Stimulated activated CD8-positive, alpha-beta memory T cell treated with anti-CD3 and anti-CD28 coated beads, Interleukin-7, amount 100 ng/mL, for 4 hours (primary cell): ENCODE results near the gene ALAS2.
"Not testable (repeated sequence)": the region's sequence is repeated elsewhere in the genome, so short reads cannot be mapped to it uniquely, and the experiment has no call there.

ENCODE experiments used
- DNase-seq, 2 donors: peaks; one replicate each; pipeline ENCODE4 v3.0.0-alpha.2; 2020; ENCODE audit warnings: low read depth in 2 of 2

ALAS2 gene

GRCh38 chrX:55005256-55005655, 25.5 kb downstream of the ALAS2 start:
- no peak for DNase-seq

DNA sequence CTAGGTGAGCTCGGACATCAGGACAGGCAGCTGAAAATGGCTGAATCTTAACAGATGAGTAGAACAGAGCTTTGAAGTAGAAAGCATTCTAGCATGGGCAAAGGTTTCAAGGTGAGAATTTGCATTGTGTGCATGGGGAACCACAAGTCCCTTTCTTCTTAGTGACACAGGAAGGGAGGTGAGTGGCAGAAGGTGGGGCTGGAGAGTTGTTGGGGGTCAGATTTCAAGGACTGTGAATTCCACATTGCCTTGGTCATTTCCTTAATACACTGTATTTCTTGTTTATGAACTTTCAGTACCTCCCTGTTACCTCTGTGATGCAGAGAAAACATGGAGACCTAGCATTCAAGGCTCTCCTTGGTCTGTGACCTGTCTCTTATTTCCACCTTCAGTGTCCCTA, 26.5 kb downstream of the ALAS2 start:
- DNase-seq = no peak

DNA sequence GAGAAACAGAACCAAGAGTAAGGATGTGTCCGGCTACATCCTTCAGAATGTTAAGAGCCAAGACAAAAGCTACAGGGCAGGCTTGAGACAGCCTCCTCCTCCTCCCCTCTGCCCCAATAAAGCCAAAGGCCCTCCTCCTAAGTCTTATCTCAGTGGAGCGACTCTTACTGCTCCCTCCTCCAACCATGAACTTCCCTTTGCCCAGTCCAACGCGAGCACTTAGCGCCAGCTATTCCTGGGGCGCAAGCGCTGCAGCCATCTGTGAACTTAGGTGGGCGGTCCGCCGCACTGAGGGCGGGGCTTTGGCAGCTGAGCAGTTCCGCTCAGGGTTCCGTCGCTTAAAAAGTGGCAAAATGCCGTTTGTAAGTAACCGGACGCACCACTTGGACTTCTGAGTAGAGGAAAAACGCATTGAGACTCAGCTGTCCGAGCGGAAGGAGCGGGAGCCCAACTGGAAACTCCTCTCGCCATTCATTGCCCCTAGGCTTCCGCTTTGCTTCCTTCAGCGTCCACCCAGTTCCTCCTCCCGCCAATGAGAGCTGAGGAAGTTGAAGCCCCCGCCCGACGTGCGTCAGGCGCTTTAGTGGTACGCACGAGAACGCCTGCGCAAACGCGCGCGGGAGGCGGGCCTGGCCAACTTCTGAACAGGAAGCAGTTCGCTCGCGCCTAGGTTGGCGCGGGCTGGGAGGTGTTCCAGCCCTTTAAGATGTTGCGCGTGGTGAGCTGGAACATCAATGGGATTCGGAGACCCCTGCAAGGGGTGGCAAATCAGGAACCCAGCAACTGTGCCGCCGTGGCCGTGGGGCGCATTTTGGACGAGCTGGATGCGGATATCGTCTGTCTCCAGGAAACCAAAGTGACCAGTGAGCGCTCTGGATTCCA, 30.8 kb downstream of the ALAS2 start, which contains the start of gene APEX2:
TSS of gene APEX2 (plus strand) at position 647 of the 882 bp plus-strand sequence. CDS start at position 707, 60 bp downstream.
- DNase-seq = peak; percentile 77 to 87

DNA sequence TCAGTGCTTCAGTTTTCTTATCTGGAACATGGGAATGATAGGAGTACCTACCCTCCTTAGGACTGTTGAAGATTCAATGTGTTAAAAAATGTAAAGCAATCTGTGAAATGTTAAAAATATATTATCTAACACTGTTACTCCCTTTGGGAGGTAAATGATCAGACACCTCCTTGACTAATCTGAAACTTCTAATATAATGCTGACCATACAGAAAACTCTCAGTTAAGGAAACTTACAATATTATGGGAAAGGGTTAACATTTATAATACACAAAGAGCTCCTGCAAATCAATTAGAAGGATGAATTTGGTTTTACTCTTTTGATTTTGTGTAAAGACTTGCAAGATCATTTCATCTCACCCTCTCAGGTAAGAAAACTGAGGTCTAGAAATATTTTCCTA, 35.2 kb downstream of the ALAS2 start:
- no peak for DNase-seq

DNA sequence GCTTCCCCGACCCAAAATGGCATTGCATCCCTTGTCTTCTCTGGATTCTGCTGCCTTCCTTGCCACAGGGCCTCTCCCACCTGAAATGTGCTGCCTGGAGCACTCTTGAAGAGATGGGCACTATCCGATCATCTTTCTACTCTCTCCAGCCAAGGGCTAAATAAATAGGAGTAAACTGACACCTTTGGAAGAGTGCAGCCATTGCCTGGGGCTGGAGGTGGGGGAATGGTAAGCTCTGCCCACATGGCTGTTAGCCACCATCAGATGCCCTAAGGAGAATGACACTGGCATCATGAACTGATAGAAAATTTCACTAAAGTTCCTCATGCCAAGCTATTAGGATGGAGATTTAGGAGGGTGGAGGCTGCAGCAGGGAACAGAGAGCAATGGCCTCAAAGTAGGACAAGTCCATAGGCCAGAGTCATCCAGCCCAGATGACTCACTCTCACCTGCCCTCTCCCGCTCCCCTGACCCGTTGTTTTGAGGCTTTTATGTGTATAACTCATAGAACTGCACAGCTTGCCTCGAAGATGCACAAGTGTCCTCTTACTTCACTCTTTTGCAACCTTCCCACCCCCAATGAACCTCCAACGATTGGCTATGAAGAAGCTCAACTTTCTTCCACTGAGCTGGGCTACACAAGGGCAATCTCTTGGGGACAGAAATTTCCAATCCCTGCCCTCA, 36.0 kb downstream of the ALAS2 start:
- no peak for DNase-seq

- DNase-seq = no peak
Observed at GRCh38 chrX:54994099-54994498, 36.7 kb downstream of the ALAS2 start, which contains the start of gene PFKFB1. Gene PFKFB1, minus strand, starts transcription at chrX:54994188. Its CDS starts 181 bp downstream, at chrX:54994007.

DNA sequence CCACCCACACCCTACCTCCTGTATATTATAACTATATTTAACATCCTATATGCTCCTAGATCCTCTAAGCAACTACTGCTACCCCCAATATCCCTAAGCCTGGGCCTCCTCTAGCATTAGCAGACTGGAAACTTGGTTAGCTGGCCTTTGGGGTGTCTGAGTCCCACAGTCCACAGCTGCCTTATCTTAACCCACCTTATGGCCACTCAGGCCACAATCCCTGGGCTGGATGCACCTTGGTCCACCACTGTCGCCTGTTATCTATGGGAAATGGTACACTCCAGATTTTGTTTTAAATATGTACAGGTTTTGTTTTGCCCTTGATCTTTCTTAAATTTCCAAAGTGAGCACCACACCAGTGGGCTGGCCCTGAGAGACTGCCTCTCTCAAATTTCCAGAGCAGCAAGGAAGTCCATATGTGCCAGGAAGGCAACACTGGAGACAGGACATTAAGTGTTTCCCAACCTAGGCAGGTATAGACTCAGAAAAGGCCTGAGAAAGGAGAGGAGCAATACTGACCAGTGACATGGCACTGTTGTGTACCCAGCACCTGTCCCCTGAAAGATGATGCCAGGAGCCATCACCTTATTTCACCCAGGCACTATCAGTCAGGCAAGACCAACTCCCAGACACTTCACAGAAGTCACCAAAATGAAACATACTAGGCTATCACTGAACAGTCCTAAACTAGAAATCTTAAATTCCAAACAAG, 37.7 kb downstream of the ALAS2 start:
- no peak for DNase-seq

DNA sequence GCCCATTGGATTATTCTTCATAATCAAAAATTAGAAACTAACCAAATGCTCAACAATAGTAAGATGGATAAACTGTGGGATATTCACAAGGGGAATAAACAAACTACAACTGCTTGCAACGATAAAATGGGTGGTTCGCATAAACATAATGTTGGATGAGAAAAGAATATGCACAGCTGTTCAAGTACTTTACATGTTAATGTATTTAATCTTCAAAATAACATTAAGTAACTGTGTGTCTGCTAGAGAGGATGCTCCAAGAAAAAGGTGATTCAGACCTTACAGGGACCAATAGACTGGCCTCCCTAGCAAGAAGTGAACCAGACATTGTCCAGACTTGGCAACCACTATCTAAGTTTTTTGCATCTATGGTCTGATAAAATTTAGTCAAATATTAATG, 39.1 kb downstream of the ALAS2 start:
- no peak for DNase-seq

DNA sequence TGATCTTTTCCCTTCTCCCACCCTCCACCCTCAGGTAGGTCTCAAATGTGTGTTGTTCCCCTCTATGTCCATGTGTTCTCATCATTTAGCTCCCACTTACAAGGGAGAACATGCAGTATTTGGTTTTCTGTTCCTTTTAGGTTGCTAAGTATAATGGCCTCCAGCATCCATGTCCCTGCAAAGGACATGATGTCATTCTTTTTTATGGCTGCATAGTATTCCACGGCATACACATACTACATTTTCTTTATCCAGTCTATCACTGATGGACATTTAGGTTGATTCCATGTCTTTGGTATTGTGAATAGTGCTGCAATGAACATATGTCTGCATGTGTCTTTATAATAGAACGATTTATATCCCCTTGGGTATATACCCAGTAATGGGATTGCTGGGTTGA, 47.5 kb downstream of the ALAS2 start:
- DNase-seq = not testable (repeated sequence)

- DNase-seq = no peak
Observed at GRCh38 chrX:54980334-54980733, 50.4 kb downstream of the ALAS2 start.

DNA sequence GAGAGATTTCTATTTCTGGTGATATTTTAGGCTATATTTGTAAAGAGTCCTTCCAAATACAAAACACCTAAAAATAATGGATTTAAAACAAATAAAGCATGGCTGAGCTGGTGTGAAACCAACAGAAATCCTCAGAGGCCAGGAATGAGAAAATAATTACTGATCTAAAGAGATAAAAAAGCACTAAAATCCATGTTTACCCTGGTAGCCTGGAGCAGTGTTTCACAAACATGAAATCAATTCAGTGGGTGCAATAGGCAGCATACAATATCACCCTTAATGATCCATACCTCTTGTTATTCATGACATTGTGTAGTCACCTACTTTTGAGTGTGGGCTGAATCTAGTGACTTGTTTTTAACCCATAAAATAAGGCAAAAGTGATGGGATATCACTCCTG, 51.3 kb downstream of the ALAS2 start:
- no peak for DNase-seq

GRCh38 chrX:54978448-54978847, 52.3 kb downstream of the ALAS2 start:
- DNase-seq = no peak

- DNase-seq = no peak
Observed at GRCh38 chrX:54977387-54977786, 53.4 kb downstream of the ALAS2 start.

GRCh38 chrX:54964766-54965497, 65.8 kb downstream of the ALAS2 start:
- DNase-seq = no peak

GRCh38 chrX:54961750-54962149, 69.0 kb downstream of the ALAS2 start:
- DNase-seq = no peak
